ENCODE results near the gene MYH6. TPM values are rescaled to one million over a fixed set of nuclear protein-coding genes. Genes with fewer than 3 reads are reported as not detected.

The MYH6 gene
- total RNA-seq, 1 experiment from 2014 or later, result not detected

DNA sequence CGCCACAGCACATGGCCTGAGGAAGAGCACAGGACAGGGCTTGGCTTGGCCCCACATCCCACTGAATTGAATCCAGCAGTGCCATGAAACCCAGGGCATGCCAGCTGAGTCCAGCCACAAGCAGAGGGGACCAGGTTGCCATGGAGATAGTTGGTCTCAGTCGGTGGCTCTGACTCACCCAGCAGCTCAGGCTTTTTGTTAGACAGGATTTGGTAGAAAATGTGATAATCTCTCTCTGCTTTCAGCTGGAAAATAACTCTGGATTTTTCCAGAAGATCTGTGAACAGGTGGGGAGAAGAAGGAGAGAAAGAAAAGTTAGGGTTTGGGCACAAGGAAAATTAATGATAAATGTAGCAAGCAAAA is 22.6 kb upstream of the MYH6 start:
- ATAC-seq (no peak), DNase-seq (ENCODE audit: low read depth, low spot score) (no peak)
- TF ChIP-seq TCF7L2 (IDR thresholded peaks at IDR 0.05; ENCODE audit: low read depth, low read length) (no peak), REST (IDR thresholded peaks at IDR 0.05; ENCODE audit: insufficient read depth in 1 of 2, low read depth in 2 of 2, low read length in 1 of 2) (no peak), POLR2AphosphoS5 (IDR thresholded peaks at IDR 0.05; ENCODE audit: low read depth, low read length) (no peak), SIN3A (IDR thresholded peaks at IDR 0.05; ENCODE audit: borderline replicate concordance, insufficient read depth, low read depth, low read length) (no peak)
- TF ChIP-seq, protein P1, sequence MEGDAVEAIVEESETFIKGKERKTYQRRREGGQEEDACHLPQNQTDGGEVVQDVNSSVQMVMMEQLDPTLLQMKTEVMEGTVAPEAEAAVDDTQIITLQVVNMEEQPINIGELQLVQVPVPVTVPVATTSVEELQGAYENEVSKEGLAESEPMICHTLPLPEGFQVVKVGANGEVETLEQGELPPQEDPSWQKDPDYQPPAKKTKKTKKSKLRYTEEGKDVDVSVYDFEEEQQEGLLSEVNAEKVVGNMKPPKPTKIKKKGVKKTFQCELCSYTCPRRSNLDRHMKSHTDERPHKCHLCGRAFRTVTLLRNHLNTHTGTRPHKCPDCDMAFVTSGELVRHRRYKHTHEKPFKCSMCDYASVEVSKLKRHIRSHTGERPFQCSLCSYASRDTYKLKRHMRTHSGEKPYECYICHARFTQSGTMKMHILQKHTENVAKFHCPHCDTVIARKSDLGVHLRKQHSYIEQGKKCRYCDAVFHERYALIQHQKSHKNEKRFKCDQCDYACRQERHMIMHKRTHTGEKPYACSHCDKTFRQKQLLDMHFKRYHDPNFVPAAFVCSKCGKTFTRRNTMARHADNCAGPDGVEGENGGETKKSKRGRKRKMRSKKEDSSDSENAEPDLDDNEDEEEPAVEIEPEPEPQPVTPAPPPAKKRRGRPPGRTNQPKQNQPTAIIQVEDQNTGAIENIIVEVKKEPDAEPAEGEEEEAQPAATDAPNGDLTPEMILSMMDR (IDR thresholded peaks at IDR 0.05), result no peak
- POLR2A ChIA-PET, result no interaction called here
- CTCF ChIA-PET, result no interaction called here
- no peaks in the 10 kb centered on the region for H3K4me1 ChIP-seq (ENCODE audit: control insufficient read depth, insufficient read depth, low read length)
- H3K36me3 ChIP-seq (ENCODE audit: control insufficient read depth, insufficient read depth, low read length), result no peaks in the 10 kb centered on the region
- H3K4me3 ChIP-seq (ENCODE audit: low read depth in 2 of 2, low read length in 2 of 2), result no peak overlapping the region
- no peaks in the 10 kb centered on the region; the same call in 1 of the 2 replicates for H3K27me3 ChIP-seq (ENCODE audit: control insufficient read depth, insufficient read depth, low read length)
- intact Hi-C loops (cut with micrococcal nuclease; ENCODE audit: unreplicated experiment), result no loop called here
- H3K9me3 ChIP-seq (ENCODE audit: control insufficient read depth, insufficient read depth, low read depth, low read length), result no peaks in the 10 kb centered on the region
- no peak overlapping the region for H3K27ac ChIP-seq (ENCODE audit: low read length)
- in situ Hi-C loops (cut with HindIII; ENCODE audit: low pct_unique_long_range_greater_than_20kb, low sequenced_read_pairs), result no loop called here
- no TSS peak for BruUV-seq (replicated peaks)

DNA sequence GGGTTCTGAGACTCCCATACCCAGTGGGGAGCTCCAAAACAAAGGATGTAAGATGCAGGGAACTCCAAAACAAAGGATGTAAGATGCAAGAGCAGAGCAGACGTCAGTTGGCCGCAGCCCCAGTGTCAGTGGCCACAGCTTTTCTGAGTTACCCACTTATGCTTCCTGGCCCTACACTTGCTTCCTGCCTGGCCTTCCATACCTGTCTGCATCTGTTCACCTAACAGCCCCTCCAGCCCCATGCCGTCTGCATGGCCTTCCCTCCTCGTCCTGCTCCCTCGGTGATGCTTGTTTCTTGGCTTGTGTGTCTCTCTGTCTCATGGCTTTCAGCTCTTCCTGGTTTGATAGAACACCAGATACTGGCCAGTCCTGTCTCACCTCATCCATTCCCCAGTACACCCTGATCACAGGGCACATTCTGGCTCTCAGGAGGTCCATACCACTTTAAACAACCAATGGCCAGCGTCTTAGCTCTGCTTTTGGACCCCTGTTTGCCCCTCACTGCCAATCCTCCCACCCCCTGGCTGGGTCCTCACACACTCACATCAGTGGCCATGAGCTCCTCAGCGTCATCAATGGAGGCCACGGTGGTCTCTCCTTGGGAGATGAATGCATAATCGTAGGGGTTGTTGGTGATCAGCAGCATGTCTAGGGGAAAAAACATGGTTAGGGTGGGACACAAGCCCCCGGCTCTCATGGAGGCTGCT is 22.1 kb upstream of the MYH6 start:
- no peaks in the 10 kb centered on the region; the same call in 1 of the 2 replicates for H3K27me3 ChIP-seq (ENCODE audit: control insufficient read depth, insufficient read depth, low read length)
- POLR2A ChIA-PET, result no interaction called here
- CTCF ChIA-PET, result no interaction called here
- ATAC-seq (no peak), DNase-seq (ENCODE audit: low read depth, low spot score) (no peak)
- H3K4me3 ChIP-seq (ENCODE audit: low read depth in 2 of 2, low read length in 2 of 2), result no peak overlapping the region
- TF ChIP-seq REST (IDR thresholded peaks at IDR 0.05; ENCODE audit: insufficient read depth in 1 of 2, low read depth in 2 of 2, low read length in 1 of 2) (no peak), POLR2AphosphoS5 (IDR thresholded peaks at IDR 0.05; ENCODE audit: low read depth, low read length) (no peak), TCF7L2 (IDR thresholded peaks at IDR 0.05; ENCODE audit: low read depth, low read length) (no peak), SIN3A (IDR thresholded peaks at IDR 0.05; ENCODE audit: borderline replicate concordance, insufficient read depth, low read depth, low read length) (no peak)
- TF ChIP-seq, protein P1 (IDR thresholded peaks at IDR 0.05), result no peak
- intact Hi-C loops (cut with micrococcal nuclease; ENCODE audit: unreplicated experiment), result no loop called here
- H3K9me3 ChIP-seq (ENCODE audit: control insufficient read depth, insufficient read depth, low read depth, low read length), result no peaks in the 10 kb centered on the region
- H3K4me1 ChIP-seq (ENCODE audit: control insufficient read depth, insufficient read depth, low read length), result no peaks in the 10 kb centered on the region
- BruUV-seq (replicated peaks), result no TSS peak
- in situ Hi-C loops (cut with HindIII; ENCODE audit: low pct_unique_long_range_greater_than_20kb, low sequenced_read_pairs), result no loop called here
- H3K36me3 ChIP-seq (ENCODE audit: control insufficient read depth, insufficient read depth, low read length), result no peaks in the 10 kb centered on the region
- H3K27ac ChIP-seq (ENCODE audit: low read length), result no peak overlapping the region
